HEK293T (cell line): ENCODE measurements around the gene SLC28A3.
A peak's percentile ranks its signal among the peaks of the same experiment; 100 is the strongest.

Source experiments
- CTCF ChIA-PET: fragments of 350-600 bp; formaldehyde crosslinking; extraction: SDS; loops from one replicate; lab custom pipeline; 2021; ENCODE audit warnings: antibody characterized with exemption, inconsistent platforms; lab: Yijun Ruan, JAX
- POLR2A ChIA-PET: fragments of 350-600 bp; formaldehyde crosslinking; extraction: SDS; loops from one replicate; lab custom pipeline; 2020; ENCODE audit warnings: antibody characterized with exemption, inconsistent platforms; lab: Yijun Ruan, JAX
- DNase-seq: peaks from one replicate; pipeline ENCODE4 v3.0.0; 2012; ENCODE audit warnings: mixed read lengths; ENCODE audit errors: extremely low spot score
- ARNT ChIP-seq: fragments of 450-650 bp; IDR thresholded peaks from 2 replicates; pipeline ENCODE4 v1.6.1; 2017; ENCODE audit warnings: mild to moderate bottlenecking
- BHLHE40 ChIP-seq: fragments of 450-650 bp; IDR thresholded peaks from 2 replicates; pipeline ENCODE4 v1.6.1; 2016; ENCODE audit warnings: mild to moderate bottlenecking, moderate library complexity, borderline replicate concordance
- CTBP1 ChIP-seq: fragments of 450-650 bp; IDR thresholded peaks from 2 replicates; pipeline ENCODE4 v1.6.1; 2016; ENCODE audit warnings: borderline replicate concordance
- ELF4 ChIP-seq: fragments of 450-650 bp; IDR thresholded peaks from 2 replicates; pipeline ENCODE4 v1.6.1; 2017; ENCODE audit warnings: antibody characterized with exemption
- FOXA1 ChIP-seq: fragments of 450-650 bp; IDR thresholded peaks from 2 replicates; pipeline ENCODE4 v1.6.1; 2016; ENCODE audit warnings: mild to moderate bottlenecking
- FOXK2 ChIP-seq: fragments of 450-650 bp; IDR thresholded peaks from 2 replicates; pipeline ENCODE4 v1.6.1; 2016; ENCODE audit warnings: mild to moderate bottlenecking
- FOXM1 ChIP-seq: fragments of 450-650 bp; IDR thresholded peaks from 2 replicates; pipeline ENCODE4 v1.6.1; 2017; ENCODE audit warnings: mild to moderate bottlenecking, borderline replicate concordance
- HDGF ChIP-seq: fragments of 450-650 bp; IDR thresholded peaks from 2 replicates; pipeline ENCODE4 v1.6.1; 2017; ENCODE audit warnings: antibody characterized with exemption, borderline replicate concordance
- L3MBTL2 ChIP-seq: fragments of 450-650 bp; conservative IDR thresholded peaks from 2 replicates; pipeline ENCODE4 v1.6.1; 2016; ENCODE audit warnings: mild to moderate bottlenecking
- LEF1 ChIP-seq: fragments of 450-650 bp; IDR thresholded peaks from 2 replicates; pipeline ENCODE4 v1.6.1; 2017; ENCODE audit warnings: mild to moderate bottlenecking, borderline replicate concordance
- NFRKB ChIP-seq: fragments of 450-650 bp; IDR thresholded peaks from 2 replicates; pipeline ENCODE4 v1.6.1; 2016; ENCODE audit warnings: mild to moderate bottlenecking, moderate library complexity
- PKNOX1 ChIP-seq: fragments of 450-650 bp; IDR thresholded peaks from 2 replicates; pipeline ENCODE4 v1.6.1; 2016
- SP1 ChIP-seq: fragments of 450-650 bp; IDR thresholded peaks from 2 replicates; pipeline ENCODE4 v1.6.1; 2017
- SUZ12 ChIP-seq: fragments of 450-650 bp; IDR thresholded peaks from 2 replicates; pipeline ENCODE4 v1.6.1; 2016; ENCODE audit warnings: mild to moderate bottlenecking
- TARDBP ChIP-seq: fragments of 450-650 bp; IDR thresholded peaks from 2 replicates; pipeline ENCODE4 v1.6.1; 2016
- ZNF384 ChIP-seq: fragments of 450-650 bp; IDR thresholded peaks from 2 replicates; pipeline ENCODE4 v1.6.1; 2016

The SLC28A3 gene

GRCh38 chr9:84322828-84323227 lies 17.7 kb downstream of the SLC28A3 start:
- CTCF ChIA-PET: no interaction called here

GRCh38 chr9:84320231-84320630 lies 20.3 kb downstream of the SLC28A3 start:
- TF ChIP-seq TARDBP (no peak), ELF4 (no peak), FOXM1 (no peak), NFRKB (no peak), CTBP1 (no peak), PKNOX1 (no peak), L3MBTL2 (no peak), FOXK2 (no peak), ZNF384 (no peak), LEF1 (no peak), SUZ12 (no peak)
- CTCF ChIA-PET: no interaction called here
- POLR2A ChIA-PET: no interaction called here
- no peak for DNase-seq

More at GRCh38 chr9:84322828-84323227, 17.7 kb downstream of the SLC28A3 start:
- TF ChIP-seq SUZ12 (no peak), ELF4 (no peak), HDGF (no peak), TARDBP (no peak), BHLHE40 (no peak), LEF1 (no peak), FOXM1 (no peak)
- POLR2A ChIA-PET: no interaction called here
- DNase-seq: no peak

GRCh38 chr9:84319632-84320031 lies 20.9 kb downstream of the SLC28A3 start:
- no peak for DNase-seq
- ChIA-PET POLR2A (no interaction called here), CTCF (no interaction called here)
- no peak for TF ChIP-seq ELF4

GRCh38 chr9:84318981-84319380 lies 21.6 kb downstream of the SLC28A3 start:
- no peak for TF ChIP-seq SP1
- no peak for TF ChIP-seq SUZ12
- no peak for TF ChIP-seq CTBP1
- no peak for TF ChIP-seq ARNT
- TF ChIP-seq FOXK2: no peak
- no peak for TF ChIP-seq TARDBP
- TF ChIP-seq FOXM1: no peak
- ChIA-PET POLR2A (no interaction called here), CTCF (no interaction called here)
- no peak for DNase-seq

GRCh38 chr9:84317563-84317962 lies 23.0 kb downstream of the SLC28A3 start:
- TF ChIP-seq ARNT: no peak
- TF ChIP-seq LEF1: no peak
- no peak for TF ChIP-seq CTBP1
- no peak for TF ChIP-seq FOXA1
- no peak for TF ChIP-seq SP1
- TF ChIP-seq NFRKB: no peak
- no peak for TF ChIP-seq ELF4
- TF ChIP-seq FOXK2: no peak
- TF ChIP-seq FOXM1: no peak
- ChIA-PET POLR2A (no interaction called here), CTCF (no interaction called here)
- DNase-seq: no peak

- TF ChIP-seq ELF4 (no peak), SP1 (no peak), LEF1 (no peak), L3MBTL2 (no peak), ZNF384 (no peak), BHLHE40 (no peak), PKNOX1 (no peak)
- POLR2A ChIA-PET: no interaction called here
- CTCF ChIA-PET: interaction anchor here (0.6 to 1.2 kb wide), 3 partner anchors 28 to 120 kb away, joined by 3 read pairs; no protein-coding TSS in a partner anchor
- peak; percentile 64 for DNase-seq
Observed at GRCh38 chr9:84315278-84315877, 25.2 kb downstream of the SLC28A3 start.

- TF ChIP-seq L3MBTL2 (no peak), SP1 (no peak), TARDBP (no peak), ZNF384 (no peak), CTBP1 (no peak), ELF4 (no peak), FOXK2 (no peak), LEF1 (no peak), PKNOX1 (no peak), BHLHE40 (no peak), NFRKB (no peak), FOXM1 (no peak), SUZ12 (no peak), ARNT (no peak)
- CTCF ChIA-PET: no interaction called here
- POLR2A ChIA-PET: no interaction called here
- DNase-seq: no peak
Observed at GRCh38 chr9:84314306-84314705, 26.3 kb downstream of the SLC28A3 start.
